ENCODE data around the gene TMEM14C. TPM values are rescaled to one million over a fixed set of nuclear protein-coding genes. Genes with fewer than 3 reads are reported as not detected.

TMEM14C gene
- total RNA-seq (2022; extraction: Qiagen RNA extraction; ENCODE audit: low read depth), result 140 to 171 TPM (median 160 TPM) in 5 replicates

DNA sequence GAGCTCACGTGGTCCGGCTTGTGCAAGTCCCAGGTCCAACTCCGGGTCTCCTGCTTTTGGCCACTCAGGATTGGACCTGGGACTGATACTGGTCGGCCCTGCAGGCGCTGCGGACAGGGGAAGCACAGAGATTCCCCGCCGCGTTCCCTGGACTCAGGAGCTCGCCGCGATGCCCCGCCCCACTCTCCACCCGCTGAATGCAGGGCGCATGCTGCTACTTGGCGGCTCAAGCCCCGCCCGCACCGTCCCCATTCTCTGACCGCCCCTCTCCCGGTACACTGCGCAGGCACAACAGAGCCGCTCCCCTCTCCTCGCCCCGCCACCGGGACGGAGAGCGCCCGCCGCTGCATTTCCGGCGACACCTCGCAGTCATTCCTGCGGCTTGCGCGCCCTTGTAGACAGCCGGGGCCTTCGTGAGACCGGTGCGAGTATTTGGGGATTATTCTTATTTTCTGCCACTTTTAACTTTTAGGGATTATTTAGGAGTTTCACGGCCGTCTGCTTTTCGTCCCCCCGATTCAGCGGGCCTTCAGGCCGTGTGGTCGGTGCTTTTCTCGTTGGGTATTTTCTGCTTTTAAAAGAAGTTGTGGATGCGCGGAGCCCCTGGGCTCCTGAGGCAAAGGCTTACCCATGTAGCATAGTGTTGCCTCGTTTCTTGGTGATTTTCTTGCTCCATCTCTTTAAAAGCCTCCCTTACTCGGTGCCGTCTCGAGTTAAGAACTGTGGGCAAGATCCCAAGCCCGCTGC lies at the start of gene TMEM14C:
Gene TMEM14C, plus strand, starts transcription at position 251 of the 747 bp plus-strand sequence. CDS start 1,544 bp downstream, outside the sequence.

DNA sequence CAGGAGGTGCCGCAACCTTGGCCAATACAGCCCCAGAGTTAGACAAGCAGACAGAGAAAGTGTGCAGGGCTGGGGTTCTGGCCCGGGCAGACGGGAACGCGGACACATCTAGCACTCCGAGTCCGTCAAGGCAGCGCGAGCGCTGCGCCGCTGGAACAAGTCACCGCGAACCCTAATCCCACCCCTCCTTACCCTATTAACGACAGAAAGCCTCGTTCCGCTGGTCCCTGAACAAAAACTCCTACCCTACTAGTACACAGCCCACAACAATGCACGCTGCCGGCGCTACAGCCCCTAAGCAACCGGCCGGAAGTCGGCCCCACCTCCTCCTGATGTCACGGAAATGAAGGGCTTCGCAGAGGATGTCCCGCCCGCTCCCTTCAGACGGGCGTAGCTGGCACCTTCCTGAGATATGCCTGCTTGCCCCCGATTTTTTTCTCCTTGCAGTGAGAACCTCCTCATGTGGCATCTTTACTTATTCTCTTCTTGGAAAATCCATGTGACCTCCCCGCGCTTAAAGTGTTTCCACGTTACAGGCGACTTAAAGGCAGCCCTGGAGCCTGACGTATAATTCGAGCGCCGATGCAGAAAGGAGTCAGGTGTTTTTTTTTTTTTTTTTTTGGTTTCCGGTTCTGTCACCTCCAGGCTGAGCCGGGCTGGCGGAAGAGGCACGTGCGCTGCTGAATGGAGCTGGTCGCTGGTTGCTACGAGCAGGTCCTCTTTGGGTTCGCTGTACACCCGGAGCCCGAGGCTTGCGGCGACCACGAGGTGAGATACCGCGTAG lies 28.4 kb upstream of the TMEM14C start, which contains the start of the genes C6orf52 and PAK1IP1:
Gene C6orf52, minus strand, starts transcription at position 315 of the 784 bp plus-strand sequence. CDS start 7,066 bp downstream, outside the sequence.
Gene PAK1IP1, plus strand, starts transcription at position 671 of the 784 bp plus-strand sequence. Its CDS starts 14 bp downstream, at position 685.

GRCh38 chr6:10747251-10747972 lies 24.5 kb downstream of the TMEM14C start, which contains the start of gene TMEM14B:
TSS of gene TMEM14B (plus strand) at chr6:10747805. CDS start at chr6:10749246, 1,441 bp downstream.

Other genes starting within 250 kb of the TMEM14C start
- gene GCNT2, start 201.7 kb upstream of the TMEM14C start, total RNA-seq (2022; extraction: Qiagen RNA extraction; ENCODE audit: low read depth), result 6.6 to 9.8 TPM (median 7.8 TPM) in 5 replicates
- gene C6orf52, start 28.5 kb upstream of the TMEM14C start, total RNA-seq (2022; extraction: Qiagen RNA extraction; ENCODE audit: low read depth), result 1.7 to 2.8 TPM (median 2.0 TPM) in 5 replicates
- gene PAK1IP1, start 28.1 kb upstream of the TMEM14C start, total RNA-seq (2022; extraction: Qiagen RNA extraction; ENCODE audit: low read depth), result 21.9 to 25.2 TPM (median 23.4 TPM) in 5 replicates
- 130 to 167 TPM (median 142 TPM) in 5 replicates for gene TMEM14B, start 24.7 kb downstream of the TMEM14C start, total RNA-seq (2022; extraction: Qiagen RNA extraction; ENCODE audit: low read depth)
- gene MAK, start 115.5 kb downstream of the TMEM14C start, total RNA-seq (2022; extraction: Qiagen RNA extraction; ENCODE audit: low read depth), result 0.13 to 0.21 TPM (median 0.15 TPM) in 5 replicates
- 0.03 TPM in 1 of 5 replicates, not detected in the others for gene GCM2, start 159.0 kb downstream of the TMEM14C start, total RNA-seq (2022; extraction: Qiagen RNA extraction; ENCODE audit: low read depth)
- gene SYCP2L, start 164.0 kb downstream of the TMEM14C start, total RNA-seq (2022; extraction: Qiagen RNA extraction; ENCODE audit: low read depth), result 1.8 to 3.3 TPM (median 3.1 TPM) in 5 replicates

Measured in A549 treated with DMSO at 1 μM for 4 hours (cell line).